Stimulated activated CD8-positive, alpha-beta memory T cell treated with anti-CD3 and anti-CD28 coated beads, Interleukin-15, amount 100 ng/mL, for 48 hours (primary cell): ENCODE measurements around the gene SPATA7.

Experiments used
- DNase-seq, 2 donors: peaks; one replicate each; pipeline ENCODE4 v3.0.0-alpha.2; 2020; ENCODE audit warnings: low read depth in 2 of 2

The SPATA7 gene

DNA sequence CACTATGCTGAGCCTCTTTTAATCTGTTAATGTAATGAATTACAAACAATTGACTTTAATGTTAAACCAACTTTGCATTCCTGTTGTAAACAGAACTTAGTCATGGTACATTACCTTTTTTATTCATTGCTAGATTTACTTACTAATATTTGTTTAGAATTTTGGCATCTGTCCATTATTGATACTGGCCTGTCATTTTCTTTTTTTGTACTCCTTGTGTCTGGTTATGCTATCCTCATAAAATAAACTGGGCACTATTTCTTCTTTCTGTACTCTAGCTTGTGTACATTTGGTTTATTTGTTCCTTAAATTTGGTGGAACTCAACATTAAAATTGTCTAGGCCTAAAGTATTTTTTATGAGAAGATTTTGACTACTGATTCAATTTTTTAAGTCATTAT lies 32.1 kb downstream of the SPATA7 start:
- DNase-seq = no peak

DNA sequence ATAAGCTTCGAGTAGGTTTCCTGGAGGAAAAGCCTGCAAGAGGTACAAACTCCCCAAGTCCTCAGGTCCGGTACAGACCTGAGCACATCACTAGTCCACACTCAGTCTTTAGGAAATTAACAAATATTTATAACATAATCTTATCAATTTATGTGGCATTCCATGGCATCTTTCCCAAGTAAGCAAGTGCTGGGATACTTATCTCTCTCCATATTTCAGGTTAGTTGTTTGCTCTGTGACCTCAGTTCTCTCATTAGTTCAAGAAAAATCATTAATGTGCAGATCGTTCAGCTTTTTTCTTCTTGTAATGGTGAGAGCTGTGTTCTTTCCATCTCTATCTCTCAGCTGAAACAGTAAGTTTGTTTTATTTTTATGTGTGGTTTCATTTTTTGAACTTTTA lies 34.7 kb downstream of the SPATA7 start:
- DNase-seq = no peak

DNA sequence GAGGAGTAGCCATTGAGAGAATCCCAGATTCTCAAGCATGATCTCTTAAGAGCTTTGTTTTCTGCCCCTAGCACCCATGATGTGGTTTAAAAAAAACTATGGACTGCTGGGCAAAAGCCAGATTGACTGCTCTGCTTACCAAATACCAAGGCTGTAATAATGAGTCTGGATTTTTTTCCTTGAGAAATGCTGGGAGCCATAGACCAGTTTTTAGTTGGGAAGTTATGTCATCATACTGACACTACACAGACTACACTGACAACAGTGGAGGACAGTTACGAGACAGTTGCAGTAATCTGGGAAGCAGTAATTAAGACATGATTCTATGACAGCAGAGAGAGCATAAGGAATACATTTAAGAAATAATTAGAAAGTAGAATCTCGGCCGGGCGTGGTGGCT lies 35.8 kb downstream of the SPATA7 start:
- DNase-seq = no peak

DNA sequence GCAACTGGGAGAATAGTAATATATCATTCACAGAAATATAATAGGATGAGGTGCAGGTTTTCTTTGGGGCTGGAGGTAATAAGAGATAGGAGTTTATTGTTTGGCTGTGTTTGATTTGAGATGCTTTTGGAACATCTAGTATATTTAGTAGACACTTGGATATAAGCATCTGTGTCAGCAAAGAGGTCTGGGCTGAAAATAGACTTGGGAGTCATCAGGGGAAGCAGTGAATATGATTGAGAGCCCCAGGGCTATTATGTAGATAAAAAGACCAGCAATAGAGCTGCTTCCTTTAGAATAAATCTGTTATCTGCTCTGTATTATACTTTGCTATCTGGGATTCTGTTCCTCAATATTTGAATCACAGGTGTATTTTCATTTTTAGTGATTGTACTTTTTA lies 36.6 kb downstream of the SPATA7 start:
- no peak for DNase-seq

DNA sequence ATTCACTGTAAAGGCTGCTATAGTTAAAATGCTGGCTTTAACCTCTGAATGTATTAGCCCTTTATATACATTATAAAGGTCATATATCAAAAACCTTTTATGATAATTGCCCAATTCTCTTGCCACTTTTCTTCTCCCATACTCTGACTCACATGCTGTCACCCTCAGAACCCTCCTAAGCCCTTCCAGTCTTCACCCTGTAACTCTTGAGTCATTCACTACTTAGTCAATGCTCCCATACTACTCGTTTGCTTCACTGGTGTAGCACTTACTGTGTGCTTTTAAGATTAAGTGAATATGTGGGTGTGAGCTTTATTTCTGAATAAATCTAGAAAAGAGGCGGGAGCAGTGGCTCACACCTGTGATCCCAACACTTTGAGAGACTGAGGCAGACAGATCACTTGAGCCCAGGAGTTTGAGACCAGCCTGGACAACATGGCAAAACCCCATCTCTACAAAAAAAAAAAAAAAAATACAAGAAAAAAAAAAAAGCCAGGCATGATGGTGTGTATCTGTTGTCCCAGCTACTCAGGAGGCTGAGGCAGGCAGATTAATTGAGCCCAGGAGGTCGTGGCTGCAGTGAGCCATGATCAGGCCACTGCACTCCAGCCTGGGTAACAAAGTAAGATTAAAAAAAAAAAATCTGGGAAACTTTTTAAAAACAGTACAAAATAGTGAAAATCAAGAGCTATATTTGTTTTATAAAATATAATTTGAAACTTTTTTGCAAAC lies 37.6 kb downstream of the SPATA7 start:
- DNase-seq = peak in 1 of 2 donors; percentile 2

DNA sequence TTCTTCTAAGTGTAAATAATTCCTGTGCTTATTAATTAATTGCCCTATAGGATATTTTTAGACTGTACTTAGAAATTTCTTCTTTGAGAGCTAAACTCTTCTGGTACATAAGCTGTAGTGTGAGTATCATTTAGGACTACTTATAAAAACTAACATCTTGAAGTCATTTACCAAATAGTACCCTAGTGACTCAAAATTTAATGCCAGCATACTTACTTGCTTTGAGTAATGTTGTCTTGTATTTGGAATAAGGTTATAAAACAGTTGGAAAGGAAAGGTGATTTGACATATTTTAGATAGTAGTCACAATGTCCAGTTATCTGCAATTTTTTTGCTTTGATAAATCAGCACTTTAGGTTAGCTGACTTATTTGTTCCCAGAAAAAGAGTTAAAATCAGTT lies 39.1 kb downstream of the SPATA7 start:
- DNase-seq = no peak

DNA sequence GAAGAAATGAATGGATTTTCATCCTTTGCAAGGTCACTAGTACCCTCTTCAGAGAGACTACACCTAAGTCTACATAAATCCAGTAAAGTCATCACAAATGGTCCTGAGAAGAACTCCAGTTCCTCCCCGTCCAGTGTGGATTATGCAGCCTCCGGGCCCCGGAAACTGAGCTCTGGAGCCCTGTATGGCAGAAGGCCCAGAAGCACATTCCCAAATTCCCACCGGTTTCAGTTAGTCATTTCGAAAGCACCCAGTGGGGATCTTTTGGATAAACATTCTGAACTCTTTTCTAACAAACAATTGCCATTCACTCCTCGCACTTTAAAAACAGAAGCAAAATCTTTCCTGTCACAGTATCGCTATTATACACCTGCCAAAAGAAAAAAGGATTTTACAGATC lies 40.8 kb downstream of the SPATA7 start:
- DNase-seq = no peak

DNA sequence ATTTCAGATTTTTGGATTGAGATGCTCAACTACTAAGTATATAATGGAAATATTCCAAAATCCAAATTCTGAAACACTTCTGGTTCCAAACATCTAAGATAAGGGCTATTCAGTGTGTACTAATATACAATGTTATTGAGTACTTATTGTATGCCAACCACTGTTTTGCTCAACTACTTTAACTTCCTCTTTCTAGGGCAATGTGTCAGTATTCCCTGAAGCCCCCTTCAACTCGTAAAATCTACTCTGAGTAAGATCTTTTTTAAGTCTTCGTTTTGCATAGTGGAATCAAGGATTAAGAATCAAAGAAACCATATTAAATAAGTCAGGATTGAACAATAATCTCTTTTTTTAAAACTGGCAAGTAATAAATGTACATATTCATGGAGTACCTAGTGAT lies 45.5 kb downstream of the SPATA7 start:
- DNase-seq = no peak

DNA sequence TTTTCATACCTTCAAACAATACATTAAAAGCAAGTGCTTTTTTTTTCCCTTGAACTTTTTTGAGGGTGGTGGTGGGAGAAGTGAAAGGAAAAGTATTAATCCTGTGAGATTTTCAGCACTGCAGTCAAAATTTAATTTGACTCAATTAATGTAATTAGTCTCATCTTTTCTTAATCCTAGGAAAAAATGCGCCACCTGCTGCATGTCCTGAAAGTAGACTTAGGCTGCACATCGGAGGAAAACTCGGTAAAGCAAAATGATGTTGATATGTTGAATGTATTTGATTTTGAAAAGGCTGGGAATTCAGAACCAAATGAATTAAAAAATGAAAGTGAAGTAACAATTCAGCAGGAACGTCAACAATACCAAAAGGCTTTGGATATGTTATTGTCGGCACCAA lies 52.2 kb downstream of the SPATA7 start:
- no peak for DNase-seq

DNA sequence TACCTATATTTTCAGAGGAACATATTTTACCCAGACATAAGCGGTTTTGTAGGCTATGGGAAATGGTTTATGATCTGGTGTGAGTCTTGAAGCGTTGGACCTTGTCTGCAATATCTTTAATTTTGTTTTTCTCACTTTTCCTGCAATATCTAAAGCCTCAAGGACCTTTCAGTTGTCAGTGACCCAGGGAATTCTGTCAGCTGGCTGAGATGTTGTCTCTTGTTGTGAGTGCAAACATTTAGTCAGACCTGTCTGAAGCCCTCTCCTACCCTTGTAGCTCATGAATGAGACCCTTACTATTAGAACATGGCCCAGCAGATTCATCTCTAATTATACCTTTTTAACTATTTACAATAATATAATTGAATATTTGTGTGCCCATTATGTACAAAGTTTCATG lies 53.6 kb downstream of the SPATA7 start:
- no peak for DNase-seq

DNA sequence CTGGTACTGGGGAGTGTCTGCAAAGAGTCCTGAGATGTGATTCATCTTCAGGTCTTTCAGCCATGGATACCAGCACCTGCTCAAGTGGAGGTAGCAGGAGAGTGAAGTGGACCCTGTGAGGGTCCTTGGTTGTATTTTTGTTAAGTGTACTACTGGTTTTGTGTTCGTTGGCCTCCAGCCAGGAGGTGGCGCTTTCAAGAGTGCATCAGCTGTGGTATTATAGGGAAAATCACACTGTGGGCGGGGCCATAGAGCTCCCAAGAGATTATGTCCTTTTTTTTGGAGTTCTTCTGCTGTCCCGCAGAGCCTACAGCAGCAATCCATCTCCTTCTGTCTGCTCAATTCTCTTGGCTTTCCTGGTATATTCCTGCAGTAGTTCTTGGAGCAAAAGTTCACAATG lies 66.8 kb downstream of the SPATA7 start:
- DNase-seq = no peak

DNA sequence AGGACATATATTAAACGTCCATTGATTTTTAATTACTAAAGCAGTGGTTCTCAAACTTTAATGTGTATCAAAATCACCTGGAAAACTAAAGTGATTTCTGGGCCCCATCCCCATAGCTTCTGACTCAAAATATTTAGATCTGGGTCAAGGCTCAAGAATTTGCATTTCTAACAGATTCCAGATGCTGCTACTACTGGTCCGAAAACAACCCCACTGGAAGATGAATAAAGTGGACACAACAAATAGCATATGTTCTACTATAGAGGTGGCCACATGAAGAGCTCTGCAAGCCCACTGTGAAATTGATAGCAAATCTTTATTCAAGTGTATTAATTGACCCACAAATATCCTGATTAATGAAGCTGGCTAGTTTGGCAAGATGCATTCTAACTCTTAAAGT lies 69.4 kb downstream of the SPATA7 start:
- DNase-seq = no peak

DNA sequence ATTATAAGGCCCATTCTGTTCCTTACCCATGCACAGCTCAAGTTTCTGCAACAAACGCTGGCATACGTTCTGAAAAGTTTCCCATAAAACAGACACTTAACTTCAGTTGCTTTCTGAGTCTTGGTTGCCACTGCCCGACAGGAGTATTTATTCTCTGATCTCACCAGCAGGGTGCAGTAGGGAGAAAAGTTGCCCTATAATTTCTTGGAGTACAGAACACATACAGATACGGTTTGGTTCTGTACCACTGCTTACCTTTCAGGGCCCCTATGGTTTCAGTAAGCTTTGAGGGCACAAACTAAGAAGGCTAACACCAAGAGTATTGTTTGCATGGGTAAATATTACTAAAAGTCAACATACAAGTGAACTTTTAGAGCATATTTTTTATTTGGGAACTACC lies 77.9 kb downstream of the SPATA7 start:
- no peak for DNase-seq

DNA sequence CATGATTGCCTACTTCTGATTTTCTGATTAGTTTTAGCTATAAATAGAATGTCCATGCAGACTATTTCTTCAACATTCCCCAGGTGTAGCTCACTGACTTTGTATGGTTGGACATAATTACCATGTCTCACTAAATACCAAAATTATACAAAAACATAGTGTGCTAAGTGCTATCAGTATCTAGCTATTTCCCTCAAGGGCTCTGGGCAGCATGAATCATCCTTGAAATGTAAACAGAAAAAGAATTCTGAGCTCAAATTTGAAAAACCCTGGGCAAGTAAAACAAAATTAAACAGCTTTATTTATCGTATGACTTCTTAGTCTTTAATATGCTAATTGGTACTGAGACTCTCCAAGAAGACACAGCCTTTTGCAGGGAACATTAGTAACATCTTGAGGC lies 82.9 kb downstream of the SPATA7 start:
- no peak for DNase-seq

DNA sequence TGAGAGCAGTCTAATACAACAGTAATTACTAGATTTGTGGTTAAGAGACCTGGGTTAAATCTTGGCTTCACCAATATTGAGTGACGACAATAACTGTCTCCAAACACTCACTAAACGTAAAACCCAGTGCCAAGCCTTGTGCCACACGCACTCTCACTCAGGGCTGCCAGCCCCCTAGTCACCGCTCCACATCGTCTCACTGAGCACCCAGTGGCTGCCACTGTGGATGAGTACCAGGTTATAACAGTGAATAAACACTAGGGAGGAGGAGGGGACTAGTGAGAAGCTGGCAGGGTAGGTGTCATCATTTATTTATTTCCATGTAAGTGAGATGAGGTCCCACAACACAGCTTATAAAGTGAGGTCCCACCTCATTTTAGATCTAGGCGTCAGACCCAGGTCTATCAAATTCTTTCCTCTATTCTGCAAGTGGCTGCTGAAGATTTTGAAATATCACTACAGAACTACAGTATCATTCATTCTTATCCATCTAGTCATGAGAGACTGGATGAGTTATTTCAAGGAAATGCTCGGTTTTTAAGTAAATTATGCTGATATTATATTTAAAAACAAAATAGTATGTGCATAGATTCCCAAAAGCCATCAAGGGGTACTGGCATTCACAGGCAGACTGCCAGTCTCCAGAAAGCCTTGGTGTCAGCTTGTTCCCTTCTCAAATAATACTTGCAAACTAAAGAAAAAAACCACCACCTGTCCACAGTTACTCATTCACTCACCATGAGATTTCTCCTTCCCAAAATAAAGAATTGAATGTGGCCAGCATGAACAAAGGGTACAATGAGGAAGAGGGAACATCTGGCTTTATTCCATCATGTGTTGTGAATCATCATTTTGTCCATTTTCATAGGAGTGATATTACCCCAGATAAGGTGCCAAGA lies 85.3 kb downstream of the SPATA7 start:
- no peak for DNase-seq

DNA sequence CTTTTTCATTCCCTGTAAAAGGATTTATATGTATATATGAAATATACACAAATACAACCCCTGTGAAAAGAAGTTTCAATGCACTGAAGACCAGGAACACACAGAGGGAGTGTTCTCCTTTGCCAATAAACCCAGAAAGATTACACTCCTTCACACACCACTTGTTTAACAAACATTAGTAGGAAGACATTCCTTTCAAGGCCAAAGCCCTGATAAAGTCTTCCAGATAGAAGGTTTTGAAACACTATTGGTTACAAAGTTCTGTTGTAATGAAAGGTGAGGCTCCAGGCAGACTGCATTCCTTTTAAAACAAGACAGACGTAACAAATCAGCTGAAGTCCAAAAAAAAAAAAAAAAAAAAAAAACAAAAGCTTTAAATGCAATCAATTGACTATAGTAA lies 88.3 kb downstream of the SPATA7 start:
- no peak for DNase-seq

DNA sequence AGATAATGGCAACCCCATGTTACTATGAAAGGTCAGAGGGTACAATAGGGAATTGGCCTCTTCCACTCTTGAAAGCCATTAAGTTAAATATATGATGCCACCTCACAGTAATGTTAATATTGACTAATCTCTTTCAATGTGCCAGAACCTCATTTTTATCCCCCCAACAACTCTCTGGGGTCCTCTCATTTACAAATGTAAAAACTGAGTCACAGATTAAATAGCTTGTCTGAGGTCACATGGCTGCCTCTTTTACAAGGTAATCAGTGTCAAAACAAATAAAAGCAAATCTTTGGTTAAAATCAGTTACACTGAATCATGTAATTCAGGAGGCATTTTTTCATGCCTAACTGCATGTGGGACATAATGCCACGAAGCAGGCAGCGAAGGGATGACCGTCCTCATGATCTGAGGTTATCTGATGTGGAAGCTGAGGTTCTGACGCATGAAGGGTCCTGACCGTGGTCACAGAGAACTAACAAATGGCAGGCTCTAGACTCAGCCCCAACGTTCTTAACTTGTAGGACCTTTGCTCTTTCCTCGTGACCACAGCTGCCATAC lies 90.8 kb downstream of the SPATA7 start:
- DNase-seq = no peak

DNA sequence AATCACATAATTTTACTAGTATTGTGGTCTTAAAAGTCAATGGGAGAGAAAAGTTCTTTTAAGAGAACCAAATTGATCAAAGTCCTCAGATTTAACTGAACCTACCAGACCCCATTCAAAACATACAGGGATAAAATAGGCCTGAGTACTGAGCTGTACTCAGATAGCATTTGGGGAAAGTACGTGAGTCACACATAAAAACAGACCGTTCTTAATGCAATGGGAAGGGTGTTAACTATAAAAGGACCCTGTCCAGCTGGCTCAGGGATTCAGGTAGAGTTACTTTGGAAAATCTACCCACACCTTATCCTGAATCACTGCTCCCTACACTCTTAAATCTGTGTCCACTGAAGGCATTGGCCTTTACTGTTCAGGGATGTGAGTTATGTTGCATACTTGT lies 91.4 kb downstream of the SPATA7 start:
- no peak for DNase-seq

DNA sequence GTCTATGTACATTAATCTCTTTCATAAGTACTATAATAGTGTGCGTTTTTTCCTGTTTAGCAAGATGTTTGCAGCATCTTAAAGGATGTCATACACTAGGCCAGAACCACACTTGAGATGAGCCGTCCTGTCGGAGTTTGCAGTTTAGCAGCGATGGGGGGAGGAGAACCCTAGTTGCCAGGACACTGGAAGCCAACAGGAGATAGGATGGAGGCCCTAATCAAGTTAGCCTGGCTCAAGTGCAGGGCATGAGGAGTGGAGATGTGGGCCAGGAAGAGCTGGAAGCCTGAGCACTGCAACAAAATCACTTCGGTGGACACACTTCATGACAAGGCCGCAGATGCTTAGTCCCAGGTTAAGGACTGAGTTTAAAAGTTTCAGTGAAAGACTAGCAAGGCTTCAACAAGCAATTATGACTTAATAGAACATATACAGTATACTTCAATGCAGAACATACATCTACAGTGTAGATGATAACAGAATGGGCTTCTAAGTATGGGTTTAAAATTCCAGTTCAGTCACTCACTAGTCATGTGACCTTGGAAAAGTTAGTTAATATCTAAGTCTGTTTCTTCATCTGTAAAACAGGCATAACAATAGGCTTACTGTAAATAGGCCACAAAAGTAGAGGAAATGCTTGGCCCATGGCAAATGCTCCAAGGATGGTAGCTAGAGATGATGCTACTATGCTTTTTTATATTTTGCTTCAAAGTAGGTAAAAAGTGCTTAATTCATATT lies 92.2 kb downstream of the SPATA7 start:
- no peak for DNase-seq

DNA sequence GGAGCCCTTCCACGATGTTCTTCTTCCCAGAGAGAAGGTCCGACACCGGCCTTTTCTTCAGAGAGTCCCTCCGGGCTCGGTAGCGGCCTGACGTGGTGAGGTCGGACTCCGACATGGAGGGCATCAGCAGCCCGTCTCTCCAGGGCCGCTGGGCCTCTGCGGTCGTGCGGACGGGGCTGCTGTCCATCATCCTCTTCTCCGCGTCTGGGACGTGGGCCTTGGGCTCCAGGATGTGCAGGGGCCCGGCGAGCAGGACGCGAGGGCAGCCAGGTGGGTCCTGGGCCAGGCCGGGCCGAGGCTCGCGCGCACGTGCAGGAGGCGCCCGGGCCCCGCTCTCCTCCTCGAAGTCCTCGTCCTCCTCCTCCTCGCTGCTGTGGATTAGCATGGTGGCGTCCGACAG lies 93.5 kb downstream of the SPATA7 start:
- DNase-seq = no peak

DNA sequence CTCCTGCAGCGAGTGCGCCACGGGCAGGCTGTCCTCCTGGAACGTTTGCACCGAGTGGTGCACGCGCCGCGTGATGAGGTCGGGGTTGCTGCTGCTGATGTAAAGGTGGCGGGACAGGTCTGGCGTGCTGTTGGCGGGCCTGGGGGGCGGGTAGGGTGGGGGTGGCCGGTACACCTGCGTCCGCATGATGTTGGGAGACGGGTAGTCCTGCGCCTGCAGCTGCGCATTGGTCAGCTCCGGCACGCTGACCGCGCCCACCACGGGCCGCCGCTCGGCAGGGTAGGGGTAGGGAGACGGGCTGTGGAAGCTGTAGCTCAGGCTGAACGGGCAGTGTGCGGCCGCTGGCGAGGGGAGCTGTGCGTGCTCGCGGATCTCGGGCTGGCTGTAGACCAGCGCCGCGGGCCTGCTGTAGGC lies 94.1 kb downstream of the SPATA7 start:
- no peak for DNase-seq

DNA sequence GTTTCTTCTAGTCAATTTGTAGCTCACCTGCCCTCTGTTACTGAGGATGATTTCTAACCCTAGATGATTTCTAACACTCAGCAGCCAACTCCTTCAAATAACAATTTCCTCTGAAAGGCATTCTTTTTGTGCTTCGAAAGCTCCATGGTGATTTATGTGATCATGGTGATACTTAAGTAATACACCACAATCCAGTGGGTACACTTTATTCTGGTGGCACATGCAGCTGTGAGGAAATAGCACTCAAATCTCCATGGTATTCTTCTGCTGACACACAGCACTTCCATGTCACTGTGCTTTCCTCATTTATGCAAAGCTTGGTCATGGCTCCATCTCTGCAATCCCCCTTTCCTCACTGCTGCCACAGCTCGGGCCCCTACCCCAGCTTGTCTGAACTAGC lies 95.6 kb downstream of the SPATA7 start:
- DNase-seq = no peak
